Dendritic cell treated with granulocyte-macrophage colony-stimulating factor and Interleukin-4, amounts not matched to agents 40 ng/mL and 50 ng/mL, for 4 days (primary cell): ENCODE results near the gene NPAT.
"Not testable (repeated sequence)": the region's sequence is repeated elsewhere in the genome, so short reads cannot be mapped to it uniquely, and the experiment has no call there.

Experiments
- H3K27ac Mint-ChIP-seq: one replicate; pipeline ENCODE4 v1.8.0; 2022; ENCODE audit warnings: mild to moderate bottlenecking, mixed read lengths
- H3K27me3 Mint-ChIP-seq: one replicate; pipeline ENCODE4 v1.8.0; 2022; ENCODE audit warnings: mild to moderate bottlenecking, mixed read lengths
- H3K36me3 Mint-ChIP-seq: one replicate; pipeline ENCODE4 v1.8.0; 2022; ENCODE audit warnings: low read depth, mixed read lengths
- H3K4me1 Mint-ChIP-seq: one replicate; pipeline ENCODE4 v1.8.0; 2022; ENCODE audit warnings: low read depth, mixed read lengths
- H3K4me3 Mint-ChIP-seq: one replicate; pipeline ENCODE4 v1.8.0; 2022; ENCODE audit warnings: mild to moderate bottlenecking, moderate library complexity, mixed read lengths
- H3K9me3 Mint-ChIP-seq: one replicate; pipeline ENCODE4 v1.8.0; 2022; ENCODE audit warnings: mixed read lengths
- intact Hi-C: fragments of 100-400 bp; cut with micrococcal nuclease; formaldehyde crosslinking; loops from one replicate; pipeline ENCODE4 v1.15.0; 2022

NPAT gene

GRCh38 chr11:108121274-108122155 is 100.9 kb downstream of the NPAT start, which contains the start of gene ACAT1:
Gene ACAT1, plus strand, starts transcription at chr11:108121567. Its CDS starts 40 bp downstream, at chr11:108121607.
- Mint-ChIP-seq H3K27ac (peak within 1 kb of the TSS; percentile 63), H3K4me1 (peaks cover 46% of the 10 kb centered on the region), H3K4me3 (peak within 1 kb of the TSS; percentile 79), H3K27me3 (no peaks in the 10 kb centered on the region), H3K36me3 (peaks cover 5% of the 10 kb centered on the region), H3K9me3 (no peaks in the 10 kb centered on the region)
- intact Hi-C loops = loop anchor here (5.0 to 10.0 kb wide), 3 partner anchors 103 to 541 kb away; partner anchors contain the start of genes ATM, NPAT and RAB39A

DNA sequence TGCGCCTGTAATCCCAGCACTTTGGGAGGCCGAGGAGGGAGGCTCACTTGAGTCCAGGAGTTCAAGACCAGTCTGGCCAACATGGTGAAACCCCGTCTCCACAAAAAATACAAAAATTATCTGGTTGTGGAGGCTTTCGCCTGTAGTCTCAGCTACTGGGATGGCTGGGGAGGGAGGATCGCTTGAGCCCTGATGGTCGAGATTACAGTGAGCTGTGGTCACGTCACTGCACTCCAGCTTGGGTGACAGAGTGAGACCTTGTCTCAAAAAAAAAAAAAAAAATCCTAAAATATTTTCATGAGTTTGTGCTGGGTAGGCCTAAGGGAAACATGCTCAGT is 101.5 kb downstream of the NPAT start:
- H3K27me3 Mint-ChIP-seq, H3K9me3 Mint-ChIP-seq, H3K36me3 Mint-ChIP-seq, H3K4me3 Mint-ChIP-seq: not testable (repeated sequence)
- intact Hi-C loops = loop anchor here (5.0 to 10.0 kb wide), 3 partner anchors 104 to 541 kb away; partner anchors contain the start of genes ATM, NPAT and RAB39A
- Mint-ChIP-seq H3K4me1 (peaks cover 40% of the 10 kb centered on the region), H3K27ac (peak overlapping the region; percentile 63)

- no peaks in the 10 kb centered on the region for H3K27me3 Mint-ChIP-seq
- H3K36me3 Mint-ChIP-seq = no peaks in the 10 kb centered on the region
- intact Hi-C loops = loop anchor here (5.0 kb wide), 1 partner anchor 529 kb away; no protein-coding TSS in a partner anchor
- H3K27ac Mint-ChIP-seq = no peak overlapping the region
- no peak overlapping the region for H3K4me3 Mint-ChIP-seq
- peaks cover 13% of the 10 kb centered on the region for H3K4me1 Mint-ChIP-seq
- no peaks in the 10 kb centered on the region for H3K9me3 Mint-ChIP-seq
These were observed 104.6 kb downstream of the NPAT start for GRCh38 chr11:108117746-108118371.

DNA sequence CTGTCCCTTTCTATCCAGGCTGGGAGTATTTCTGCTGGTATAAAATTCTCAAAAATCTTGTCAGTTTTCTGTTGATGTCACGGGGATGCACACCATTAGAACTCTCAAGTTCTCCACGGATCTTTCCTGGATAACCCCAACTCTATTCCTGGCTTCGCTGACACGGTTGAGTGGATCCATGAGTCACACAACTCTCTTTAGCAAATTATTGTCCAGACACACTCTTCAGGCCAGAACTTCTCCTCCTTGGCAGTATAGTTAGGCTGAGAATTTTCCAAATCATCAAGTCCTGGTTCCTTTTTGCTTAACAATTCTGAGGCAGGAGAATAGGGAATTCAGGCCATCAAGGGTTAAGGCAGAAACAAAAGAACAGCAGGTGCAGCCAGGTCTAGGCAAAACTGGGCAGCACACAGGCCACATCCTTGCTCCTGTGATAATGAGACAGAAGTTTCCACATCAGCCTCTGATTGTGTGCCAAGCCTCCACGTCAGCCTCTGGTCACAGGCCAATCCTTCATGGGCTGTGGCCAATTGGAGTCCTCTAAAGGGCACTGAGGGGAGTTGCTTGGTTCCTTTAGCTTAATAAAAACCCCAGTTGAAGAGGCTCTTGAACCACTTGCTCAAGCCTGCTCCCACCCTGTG is 106.8 kb downstream of the NPAT start:
- H3K4me1 Mint-ChIP-seq = no peaks in the 10 kb centered on the region
- H3K27ac Mint-ChIP-seq = no peak overlapping the region
- H3K9me3 Mint-ChIP-seq = no peaks in the 10 kb centered on the region
- peaks cover 7% of the 10 kb centered on the region for H3K36me3 Mint-ChIP-seq
- H3K4me3 Mint-ChIP-seq = no peak overlapping the region
- intact Hi-C loops = loop anchor here (5.0 kb wide), 1 partner anchor 532 kb away; no protein-coding TSS in a partner anchor
- H3K27me3 Mint-ChIP-seq = no peaks in the 10 kb centered on the region

DNA sequence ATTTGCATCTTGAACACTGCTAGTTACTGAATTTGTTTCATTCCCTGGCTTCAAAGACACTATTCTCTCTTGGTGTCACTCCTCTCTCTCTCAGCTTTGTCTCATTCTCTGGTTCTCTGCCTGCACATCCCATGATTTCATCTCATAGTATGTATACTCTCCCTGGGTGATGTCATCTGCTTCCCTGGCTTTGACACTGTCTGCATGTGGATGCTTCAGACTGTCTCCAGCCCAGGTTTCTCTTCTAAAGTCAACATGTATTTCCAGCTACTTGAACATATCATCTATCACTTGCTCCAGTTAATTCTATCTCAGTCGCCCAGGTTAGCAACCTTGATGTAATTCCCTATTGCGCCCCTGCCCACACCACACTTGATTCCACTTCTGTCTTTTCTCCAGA is 110.4 kb downstream of the NPAT start:
- no peak overlapping the region for H3K27ac Mint-ChIP-seq
- no peak overlapping the region for H3K4me3 Mint-ChIP-seq
- peaks cover 7% of the 10 kb centered on the region for H3K36me3 Mint-ChIP-seq
- no peaks in the 10 kb centered on the region for H3K27me3 Mint-ChIP-seq
- intact Hi-C loops = no loop called here
- H3K4me1 Mint-ChIP-seq = no peaks in the 10 kb centered on the region
- no peaks in the 10 kb centered on the region for H3K9me3 Mint-ChIP-seq

- Mint-ChIP-seq H3K4me1 (no peaks in the 10 kb centered on the region), H3K27me3 (no peaks in the 10 kb centered on the region), H3K9me3 (no peaks in the 10 kb centered on the region), H3K4me3 (no peak overlapping the region), H3K36me3 (peaks cover 7% of the 10 kb centered on the region), H3K27ac (no peak overlapping the region)
- intact Hi-C loops = no loop called here
These were observed 111.3 kb downstream of the NPAT start for GRCh38 chr11:108111126-108111525.
